Trophoblast cell (in vitro differentiated cells and primary cell): Measurements from ENCODE around the gene WRAP73.

Source experiments
- DNase-seq, 2 donors: peaks; one replicate each; pipeline ENCODE4 v3.0.0-alpha.2; 2016
- H2AFZ ChIP-seq: 2 replicates; pipeline ENCODE4 v1.6.1; 2013; ENCODE audit warnings: low read length, moderate library complexity, mild to moderate bottlenecking; ENCODE audit not compliant: insufficient read depth, poor library complexity
- H2AK5ac ChIP-seq: 2 replicates; pipeline ENCODE4 v1.6.1; 2013; ENCODE audit warnings: mild to moderate bottlenecking, low read length
- H2BK120ac ChIP-seq: 2 replicates; pipeline ENCODE4 v1.6.1; 2013; ENCODE audit warnings: low read length, mild to moderate bottlenecking, moderate library complexity; ENCODE audit not compliant: insufficient read depth, poor library complexity
- H2BK12ac ChIP-seq: 2 replicates; pipeline ENCODE4 v1.6.1; 2013; ENCODE audit warnings: mild to moderate bottlenecking, low read length, moderate library complexity
- H2BK5ac ChIP-seq: 2 replicates; pipeline ENCODE4 v1.6.1; 2013; ENCODE audit warnings: low read length, low read depth, moderate library complexity, mild to moderate bottlenecking; ENCODE audit not compliant: poor library complexity
- H3K14ac ChIP-seq: 2 replicates; pipeline ENCODE4 v1.6.1; 2013; ENCODE audit warnings: mild to moderate bottlenecking, low read length
- H3K18ac ChIP-seq: 2 replicates; pipeline ENCODE4 v1.6.1; 2013; ENCODE audit warnings: mild to moderate bottlenecking, low read length
- H3K23ac ChIP-seq: 2 replicates; pipeline ENCODE4 v1.6.1; 2013; ENCODE audit warnings: low read length
- H3K27ac ChIP-seq: 2 replicates; pipeline ENCODE4 v1.5.1; 2013; ENCODE audit warnings: low read depth, mild to moderate bottlenecking, inconsistent platforms, low read length, moderate library complexity
- H3K27me3 ChIP-seq: 2 replicates; pipeline ENCODE4 v1.6.1; 2013; ENCODE audit warnings: inconsistent platforms, mild to moderate bottlenecking, low read length, moderate library complexity; ENCODE audit not compliant: insufficient read depth
- H3K36me3 ChIP-seq, 2 experiments: 1 replicate in 1 of 2; 2 replicates in 1 of 2; pipeline ENCODE4 v1.6.1; 2013; ENCODE audit warnings: low read length in 2 of 2, mild to moderate bottlenecking in 2 of 2, moderate library complexity in 1 of 2; ENCODE audit not compliant: insufficient read depth in 2 of 2, control insufficient read depth in 1 of 2
- H3K4ac ChIP-seq: 2 replicates; pipeline ENCODE4 v1.6.1; 2013; ENCODE audit warnings: low read depth, mild to moderate bottlenecking, low read length, moderate library complexity
- H3K4me1 ChIP-seq, 2 experiments: 1 replicate in 1 of 2; 2 replicates in 1 of 2; pipeline ENCODE4 v1.6.1; 2013; ENCODE audit warnings: low read length in 2 of 2, mild to moderate bottlenecking in 2 of 2, moderate library complexity in 1 of 2; ENCODE audit not compliant: insufficient read depth in 2 of 2, control insufficient read depth in 1 of 2
- H3K4me2 ChIP-seq: 2 replicates; pipeline ENCODE4 v1.6.1; 2013; ENCODE audit warnings: inconsistent platforms, mild to moderate bottlenecking, low read length, moderate library complexity
- H3K4me3 ChIP-seq: 2 replicates; pipeline ENCODE4 v1.5.1; 2013; ENCODE audit warnings: mild to moderate bottlenecking, low read depth, low read length, inconsistent platforms
- H3K79me1 ChIP-seq: one replicate; pipeline ENCODE4 v1.6.1; 2013; ENCODE audit warnings: low read length
- H3K79me2 ChIP-seq: 2 replicates; pipeline ENCODE4 v1.6.1; 2013; ENCODE audit warnings: low read length, mild to moderate bottlenecking; ENCODE audit not compliant: control insufficient read depth, insufficient read depth, poor library complexity
- H3K9ac ChIP-seq: 2 replicates; pipeline ENCODE4 v1.6.1; 2013; ENCODE audit warnings: mild to moderate bottlenecking, low read length
- H3K9me3 ChIP-seq: 2 replicates; pipeline ENCODE4 v1.6.1; 2013; ENCODE audit warnings: low read depth, mild to moderate bottlenecking, control low read depth, inconsistent platforms, low read length; ENCODE audit not compliant: insufficient read depth
- H4K12ac ChIP-seq: 2 replicates; pipeline ENCODE4 v1.6.1; 2013; ENCODE audit warnings: low read depth, mild to moderate bottlenecking, low read length, moderate library complexity
- H4K8ac ChIP-seq: 2 replicates; pipeline ENCODE4 v1.6.1; 2013; ENCODE audit warnings: low read depth, mild to moderate bottlenecking, low read length, moderate library complexity
- H4K91ac ChIP-seq: one replicate; pipeline ENCODE4 v1.6.1; 2013; ENCODE audit warnings: low read depth, mild to moderate bottlenecking, low read length, moderate library complexity
- WGBS: extraction: QIAGEN DNeasy Blood & Tissue Kit; methylation state at CpG from one replicate; pipeline ENCODE4 v1.1.7; 2013; ENCODE audit warnings: missing lambda C conversion rate; ENCODE audit not compliant: insufficient read length, insufficient coverage; ENCODE audit errors: extremely low coverage; 5-methylcytosine and 5-hydroxymethylcytosine counted together

Gene WRAP73

DNA sequence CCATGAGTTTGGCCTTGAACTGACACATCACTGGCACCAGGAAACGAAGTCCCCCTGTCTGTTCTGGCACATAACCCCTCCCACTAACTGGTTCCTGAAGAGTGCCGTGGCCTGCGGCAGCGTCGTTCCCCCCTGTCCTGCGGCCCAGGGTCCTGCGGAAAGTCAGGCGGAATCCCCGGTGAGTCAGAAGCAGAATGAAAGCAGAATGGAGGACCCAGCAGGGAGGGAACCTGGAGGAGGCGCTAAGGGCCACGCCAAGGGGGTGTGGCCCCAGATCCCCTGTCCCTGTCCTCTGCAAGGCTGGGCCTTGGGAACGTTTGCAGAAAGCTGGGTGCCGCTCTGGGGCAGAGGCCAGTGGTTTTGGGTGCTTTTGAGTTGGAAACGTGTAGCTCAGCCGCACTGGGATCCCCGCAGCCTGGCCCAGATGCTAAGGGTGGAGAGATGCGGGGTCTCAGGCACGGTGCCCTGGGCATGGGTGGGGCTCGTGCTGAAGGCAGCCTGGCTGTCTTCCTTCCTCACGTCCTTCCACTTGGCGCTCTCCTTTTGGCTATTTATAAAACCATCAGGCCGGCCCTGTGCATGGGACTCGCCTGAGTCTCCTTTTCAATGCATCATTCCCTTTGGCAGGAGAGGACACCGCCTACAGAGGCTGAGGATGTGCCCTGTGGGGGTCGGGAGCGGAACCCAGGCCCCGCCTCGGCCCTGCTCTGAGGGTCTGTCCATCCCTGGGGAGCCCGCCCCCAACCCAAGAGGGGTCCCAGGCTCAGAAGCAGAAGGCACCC lies 38.6 kb upstream of the WRAP73 start:
- Histone ChIP-seq H3K4me3 (no peak overlapping the region), H4K12ac (no peak overlapping the region), H3K27me3 (no peaks in the 10 kb centered on the region), H3K79me1 (no peaks in the 10 kb centered on the region), H2BK12ac (no peak overlapping the region), H3K4me1 (peaks cover 2 to 3% of the 10 kb centered on the region in 2 experiments), H2BK5ac (no peak overlapping the region), H2AK5ac (no peak overlapping the region), H4K91ac (no peak overlapping the region), H3K27ac (no peak overlapping the region), H3K79me2 (no peaks in the 10 kb centered on the region), H3K4me2 (no peak overlapping the region), H2AFZ (no peak overlapping the region), H2BK120ac (no peak overlapping the region), H3K18ac (no peak overlapping the region), H3K14ac (no peak overlapping the region), H3K23ac (no peak overlapping the region), H3K36me3 (no peaks in the 10 kb centered on the region), H3K4ac (no peak overlapping the region), H4K8ac (no peak overlapping the region), H3K9me3 (peaks cover 8% of the 10 kb centered on the region), H3K9ac (no peak overlapping the region)
- DNase-seq: no peak
- no CpG with 5 or more reads among the region's 29 CpGs for WGBS

DNA sequence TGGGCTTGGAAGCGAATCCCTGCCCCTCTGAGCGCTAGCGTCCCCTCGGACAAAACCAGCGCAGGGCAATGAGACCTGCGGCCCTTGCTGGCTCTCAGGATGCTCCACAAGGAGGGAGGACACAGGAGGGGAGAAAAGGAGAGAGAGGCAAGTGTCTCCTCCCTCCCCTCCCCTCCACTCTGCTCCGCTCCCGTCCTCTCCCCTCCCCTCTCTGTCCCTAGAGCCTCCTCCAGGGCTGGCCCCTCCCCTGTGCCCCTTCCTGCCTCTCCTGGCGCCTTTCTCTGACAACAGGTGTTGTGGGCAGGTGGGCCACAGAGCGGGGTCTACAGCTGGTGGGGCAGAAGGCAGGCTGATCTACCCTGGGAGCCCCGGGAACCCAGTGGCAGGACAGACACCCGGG lies 37.6 kb upstream of the WRAP73 start:
- Histone ChIP-seq H3K23ac (no peak overlapping the region), H3K79me2 (no peaks in the 10 kb centered on the region), H3K9ac (no peak overlapping the region), H3K27ac (no peak overlapping the region), H2BK120ac (no peak overlapping the region), H4K8ac (no peak overlapping the region), H3K9me3 (peaks cover 9% of the 10 kb centered on the region), H3K4ac (no peak overlapping the region), H2BK5ac (no peak overlapping the region), H2AK5ac (no peak overlapping the region), H3K4me3 (no peak overlapping the region), H3K4me2 (no peak overlapping the region), H3K79me1 (no peaks in the 10 kb centered on the region), H3K4me1 (peaks cover 2 to 3% of the 10 kb centered on the region in 2 experiments), H2AFZ (no peak overlapping the region), H3K18ac (no peak overlapping the region), H2BK12ac (no peak overlapping the region), H3K36me3 (no peaks in the 10 kb centered on the region), H3K14ac (no peak overlapping the region), H3K27me3 (no peaks in the 10 kb centered on the region), H4K91ac (no peak overlapping the region), H4K12ac (no peak overlapping the region)
- DNase-seq: no peak
- WGBS: no CpG with 5 or more reads among the region's 12 CpGs

DNA sequence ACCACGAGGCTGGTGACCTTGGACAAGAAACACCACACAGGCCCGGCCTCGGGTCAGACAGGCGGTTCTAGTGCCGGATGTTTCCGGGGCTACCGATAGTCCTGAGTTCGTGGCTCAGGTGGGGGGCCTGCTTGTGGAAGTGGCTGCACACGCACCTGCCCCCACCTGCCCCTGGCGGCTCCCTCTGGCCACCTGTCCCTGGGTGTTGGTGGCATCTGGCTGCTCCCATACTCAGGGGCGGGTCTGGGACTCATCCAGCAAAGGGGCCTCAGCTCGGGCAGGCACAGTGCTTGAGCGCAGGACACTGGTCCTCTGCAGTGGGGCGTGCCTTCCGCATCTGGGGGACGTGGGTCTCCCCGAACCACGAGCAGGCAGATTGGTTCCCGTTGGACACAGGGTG lies 36.0 kb upstream of the WRAP73 start:
- Histone ChIP-seq H3K4ac (no peak overlapping the region), H2AFZ (no peak overlapping the region), H3K79me2 (no peaks in the 10 kb centered on the region), H3K79me1 (no peaks in the 10 kb centered on the region), H3K14ac (no peak overlapping the region), H3K4me1 (peaks cover 7 to 9% of the 10 kb centered on the region in 2 experiments), H4K8ac (no peak overlapping the region), H3K27ac (no peak overlapping the region), H3K27me3 (no peaks in the 10 kb centered on the region), H3K9ac (no peak overlapping the region), H4K91ac (no peak overlapping the region), H2BK12ac (no peak overlapping the region), H2BK120ac (no peak overlapping the region), H2BK5ac (no peak overlapping the region), H2AK5ac (no peak overlapping the region), H3K4me3 (no peak overlapping the region), H3K36me3 (no peaks in the 10 kb centered on the region), H3K4me2 (no peak overlapping the region), H3K18ac (no peak overlapping the region), H4K12ac (no peak overlapping the region), H3K9me3 (peaks cover 5% of the 10 kb centered on the region), H3K23ac (no peak overlapping the region)
- no peak for DNase-seq
- WGBS: no CpG with 5 or more reads among the region's 19 CpGs

DNA sequence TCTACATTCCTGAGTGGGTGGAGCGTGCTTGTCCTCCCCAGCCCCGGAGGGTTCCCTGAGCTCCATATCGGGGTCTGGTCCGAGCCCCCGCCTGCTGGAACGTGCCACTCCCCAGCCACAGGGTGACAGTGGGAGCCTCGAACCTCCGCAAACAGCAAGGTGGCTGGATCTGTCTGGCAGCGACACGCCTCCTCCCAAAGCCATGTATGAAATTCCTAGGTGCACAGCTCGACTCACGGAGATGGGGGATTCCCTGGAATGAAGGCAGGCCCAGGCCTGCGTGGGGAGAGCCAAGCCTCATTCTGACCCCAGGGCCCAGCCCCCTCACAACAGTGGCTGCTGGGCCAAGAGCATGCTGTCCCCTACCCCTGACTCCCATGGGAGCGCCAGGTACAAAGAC lies 35.3 kb upstream of the WRAP73 start:
- Histone ChIP-seq H4K8ac (no peak overlapping the region), H3K9ac (no peak overlapping the region), H3K36me3 (no peaks in the 10 kb centered on the region), H3K18ac (no peak overlapping the region), H2BK120ac (no peak overlapping the region), H3K79me2 (no peaks in the 10 kb centered on the region), H3K27ac (no peak overlapping the region), H2AFZ (no peak overlapping the region), H3K79me1 (no peaks in the 10 kb centered on the region), H3K4me1 (peaks cover 7 to 11% of the 10 kb centered on the region in 2 experiments), H3K4ac (no peak overlapping the region), H3K4me2 (no peak overlapping the region), H4K12ac (no peak overlapping the region), H2BK5ac (no peak overlapping the region), H3K23ac (no peak overlapping the region), H3K27me3 (no peaks in the 10 kb centered on the region), H3K9me3 (peaks cover 5% of the 10 kb centered on the region), H2AK5ac (no peak overlapping the region), H2BK12ac (no peak overlapping the region), H3K4me3 (no peak overlapping the region), H4K91ac (no peak overlapping the region), H3K14ac (no peak overlapping the region)
- WGBS: no CpG with 5 or more reads among the region's 14 CpGs
- no peak for DNase-seq
